ENCODE measurements around the gene TDRD5. TPM values are rescaled to one million over a fixed set of nuclear protein-coding genes. Genes with fewer than 3 reads are reported as not detected.

TDRD5 gene
- total RNA-seq, 1 donor from 2014 or later, result not detected

DNA sequence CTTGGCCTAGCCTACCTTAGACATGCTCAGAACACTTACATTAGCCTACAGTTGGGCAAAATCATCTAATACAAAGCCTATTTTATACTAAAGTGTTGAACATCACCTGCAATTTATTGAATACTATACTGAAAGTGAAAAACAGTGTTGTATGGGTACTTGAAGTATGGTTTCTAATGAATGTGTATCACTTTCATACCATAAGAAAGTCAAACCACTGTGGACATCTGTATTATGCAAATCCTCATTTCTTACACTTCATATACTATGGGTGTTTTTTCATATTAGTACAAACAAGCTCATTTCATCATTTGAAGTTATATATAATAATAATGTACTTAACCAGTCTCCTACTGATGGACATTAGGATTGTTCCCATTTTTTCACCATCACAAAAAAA lies 41.2 kb downstream of the TDRD5 start:
- H3K9me3 Mint-ChIP-seq (ENCODE audit: unreplicated experiment), result no peaks in the 10 kb centered on the region
- no peaks in the 10 kb centered on the region for H4K20me1 ChIP-seq (ENCODE audit: insufficient read depth, low read length)
- H3K9ac ChIP-seq (ENCODE audit: low read length), result no peak overlapping the region
- H3K4me3 ChIP-seq (ENCODE audit: insufficient read depth, low read depth, low read length), result no peak overlapping the region
- H3K4me1 ChIP-seq (ENCODE audit: insufficient read depth, low read length), result no peaks in the 10 kb centered on the region
- H3K27ac ChIP-seq (ENCODE audit: low read depth, low read length), result no peak overlapping the region
- H3K4me3 Mint-ChIP-seq (ENCODE audit: unreplicated experiment), result no peak overlapping the region
- H3K36me3 Mint-ChIP-seq (ENCODE audit: low read depth, unreplicated experiment), result no peaks in the 10 kb centered on the region
- DNase-seq (ENCODE audit: low read depth) (no peak), FAIRE-seq (no peak)
- no peaks in the 10 kb centered on the region for H3K79me2 ChIP-seq (ENCODE audit: insufficient read depth, low read length)
- no peaks in the 10 kb centered on the region for H3K27me3 ChIP-seq (ENCODE audit: insufficient read depth, low read length)
- H3K9me3 ChIP-seq (ENCODE audit: insufficient read depth, low read depth, low read length), result no peaks in the 10 kb centered on the region
- H3K36me3 ChIP-seq (ENCODE audit: insufficient read depth, low read length), result no peaks in the 10 kb centered on the region
- TF ChIP-seq, protein P1, sequence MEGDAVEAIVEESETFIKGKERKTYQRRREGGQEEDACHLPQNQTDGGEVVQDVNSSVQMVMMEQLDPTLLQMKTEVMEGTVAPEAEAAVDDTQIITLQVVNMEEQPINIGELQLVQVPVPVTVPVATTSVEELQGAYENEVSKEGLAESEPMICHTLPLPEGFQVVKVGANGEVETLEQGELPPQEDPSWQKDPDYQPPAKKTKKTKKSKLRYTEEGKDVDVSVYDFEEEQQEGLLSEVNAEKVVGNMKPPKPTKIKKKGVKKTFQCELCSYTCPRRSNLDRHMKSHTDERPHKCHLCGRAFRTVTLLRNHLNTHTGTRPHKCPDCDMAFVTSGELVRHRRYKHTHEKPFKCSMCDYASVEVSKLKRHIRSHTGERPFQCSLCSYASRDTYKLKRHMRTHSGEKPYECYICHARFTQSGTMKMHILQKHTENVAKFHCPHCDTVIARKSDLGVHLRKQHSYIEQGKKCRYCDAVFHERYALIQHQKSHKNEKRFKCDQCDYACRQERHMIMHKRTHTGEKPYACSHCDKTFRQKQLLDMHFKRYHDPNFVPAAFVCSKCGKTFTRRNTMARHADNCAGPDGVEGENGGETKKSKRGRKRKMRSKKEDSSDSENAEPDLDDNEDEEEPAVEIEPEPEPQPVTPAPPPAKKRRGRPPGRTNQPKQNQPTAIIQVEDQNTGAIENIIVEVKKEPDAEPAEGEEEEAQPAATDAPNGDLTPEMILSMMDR (IDR thresholded peaks at IDR 0.05; ENCODE audit: insufficient read depth, low read depth, low read length), result no peak
- no peak for TF ChIP-seq EZH2 (IDR thresholded peaks at IDR 0.05; ENCODE audit: insufficient read depth, low read length)
- no peak overlapping the region for H3K4me2 ChIP-seq (ENCODE audit: low read length)
- H3K27me3 Mint-ChIP-seq (ENCODE audit: low read depth, unreplicated experiment), result no peaks in the 10 kb centered on the region
- H2AFZ ChIP-seq (ENCODE audit: low read depth, low read length), result no peak overlapping the region
- no peak overlapping the region for H3K27ac Mint-ChIP-seq (ENCODE audit: unreplicated experiment)
- peaks cover 1% of the 10 kb centered on the region for H3K4me1 Mint-ChIP-seq (ENCODE audit: low read depth, unreplicated experiment)

DNA sequence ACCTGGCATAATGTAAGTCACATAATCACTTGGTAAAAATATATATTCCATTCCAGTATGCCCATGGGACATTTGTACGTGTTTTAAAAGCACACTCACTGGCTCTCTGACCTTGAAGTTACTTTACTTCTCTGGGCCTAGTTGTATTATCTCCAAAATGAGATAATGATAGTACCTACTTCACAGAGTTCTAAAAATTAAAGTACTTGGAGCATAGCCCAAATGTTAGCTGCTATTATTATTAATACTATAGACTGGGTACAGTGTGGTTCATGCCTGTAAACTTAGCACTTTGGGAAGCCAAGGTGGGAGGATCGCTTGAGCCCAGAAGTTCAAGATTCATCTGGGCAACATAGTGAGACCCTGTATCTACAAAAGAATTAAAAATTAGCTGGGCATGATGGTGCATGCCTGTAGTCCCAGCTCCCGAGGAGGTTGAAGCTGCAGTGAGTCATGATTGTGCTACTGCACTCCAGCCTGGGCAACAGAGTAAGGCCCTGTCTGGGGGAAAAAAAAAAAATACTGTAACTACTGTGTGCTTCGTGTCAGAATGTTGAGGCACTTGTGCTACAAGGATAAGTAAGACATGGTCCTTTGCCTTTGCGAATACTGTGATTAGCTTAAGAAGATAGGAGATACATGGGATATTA lies 45.7 kb downstream of the TDRD5 start:
- no peak overlapping the region for H3K9ac ChIP-seq (ENCODE audit: low read length)
- Mint-ChIP-seq H3K27me3 (ENCODE audit: low read depth, unreplicated experiment) (no peaks in the 10 kb centered on the region), H3K9me3 (ENCODE audit: unreplicated experiment) (no peaks in the 10 kb centered on the region), H3K36me3 (ENCODE audit: low read depth, unreplicated experiment) (no peaks in the 10 kb centered on the region), H3K4me1 (ENCODE audit: low read depth, unreplicated experiment) (peaks cover 1% of the 10 kb centered on the region), H3K27ac (ENCODE audit: unreplicated experiment) (no peak overlapping the region), H3K4me3 (ENCODE audit: unreplicated experiment) (no peak overlapping the region)
- H4K20me1 ChIP-seq (ENCODE audit: insufficient read depth, low read length), result no peaks in the 10 kb centered on the region
- H2AFZ ChIP-seq (ENCODE audit: low read depth, low read length), result no peak overlapping the region
- H3K9me3 ChIP-seq (ENCODE audit: insufficient read depth, low read depth, low read length), result no peaks in the 10 kb centered on the region
- no peak for FAIRE-seq
- no peak overlapping the region for H3K27ac ChIP-seq (ENCODE audit: low read depth, low read length)
- H3K27me3 ChIP-seq (ENCODE audit: insufficient read depth, low read length), result no peaks in the 10 kb centered on the region
- H3K4me2 ChIP-seq (ENCODE audit: low read length), result no peak overlapping the region
- no peaks in the 10 kb centered on the region for H3K4me1 ChIP-seq (ENCODE audit: insufficient read depth, low read length)
- TF ChIP-seq EZH2 (IDR thresholded peaks at IDR 0.05; ENCODE audit: insufficient read depth, low read length), result no peak
- TF ChIP-seq, protein P1 (IDR thresholded peaks at IDR 0.05; ENCODE audit: insufficient read depth, low read depth, low read length), result no peak
- no peaks in the 10 kb centered on the region for H3K79me2 ChIP-seq (ENCODE audit: insufficient read depth, low read length)
- no peak for DNase-seq (ENCODE audit: low read depth)
- no peak overlapping the region for H3K4me3 ChIP-seq (ENCODE audit: insufficient read depth, low read depth, low read length)
- no peaks in the 10 kb centered on the region for H3K36me3 ChIP-seq (ENCODE audit: insufficient read depth, low read length)

DNA sequence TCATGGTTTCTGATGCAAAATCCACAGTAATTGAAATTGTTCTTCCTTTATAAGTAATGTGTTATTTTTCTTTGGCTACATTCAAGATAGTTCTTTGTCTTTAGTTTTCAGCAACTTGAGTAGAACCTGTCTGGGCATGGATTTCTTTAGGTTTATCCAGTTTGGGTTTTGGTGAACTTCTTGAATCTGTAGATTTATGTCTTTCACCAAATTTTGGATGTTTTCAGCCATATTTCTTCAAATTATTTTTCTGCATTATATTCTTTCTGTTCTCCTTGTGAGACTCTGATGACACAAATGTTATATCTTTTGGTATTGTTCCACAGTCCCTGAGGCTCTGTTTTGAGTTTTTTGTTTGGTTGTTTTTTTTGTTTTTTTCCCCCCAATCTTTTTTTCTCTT lies 69.4 kb downstream of the TDRD5 start:
- no peak overlapping the region for H3K9ac ChIP-seq (ENCODE audit: low read length)
- no peaks in the 10 kb centered on the region for H3K27me3 Mint-ChIP-seq (ENCODE audit: low read depth, unreplicated experiment)
- no peaks in the 10 kb centered on the region for H4K20me1 ChIP-seq (ENCODE audit: insufficient read depth, low read length)
- H3K4me3 ChIP-seq (ENCODE audit: insufficient read depth, low read depth, low read length), result no peak overlapping the region
- H3K9me3 Mint-ChIP-seq (ENCODE audit: unreplicated experiment), result no peaks in the 10 kb centered on the region
- H3K4me2 ChIP-seq (ENCODE audit: low read length), result no peak overlapping the region
- H3K9me3 ChIP-seq (ENCODE audit: insufficient read depth, low read depth, low read length), result no peaks in the 10 kb centered on the region
- H2AFZ ChIP-seq (ENCODE audit: low read depth, low read length), result no peak overlapping the region
- no peak for TF ChIP-seq EZH2 (IDR thresholded peaks at IDR 0.05; ENCODE audit: insufficient read depth, low read length)
- TF ChIP-seq, protein P1 (IDR thresholded peaks at IDR 0.05; ENCODE audit: insufficient read depth, low read depth, low read length), result no peak
- no peaks in the 10 kb centered on the region for H3K27me3 ChIP-seq (ENCODE audit: insufficient read depth, low read length)
- H3K27ac ChIP-seq (ENCODE audit: low read depth, low read length), result no peak overlapping the region
- H3K4me1 ChIP-seq (ENCODE audit: insufficient read depth, low read length), result no peaks in the 10 kb centered on the region
- no peak overlapping the region for H3K27ac Mint-ChIP-seq (ENCODE audit: unreplicated experiment)
- no peaks in the 10 kb centered on the region for H3K36me3 ChIP-seq (ENCODE audit: insufficient read depth, low read length)
- DNase-seq (ENCODE audit: low read depth), result no peak
- FAIRE-seq, result no peak
- no peak overlapping the region for H3K4me3 Mint-ChIP-seq (ENCODE audit: unreplicated experiment)
- H3K36me3 Mint-ChIP-seq (ENCODE audit: low read depth, unreplicated experiment), result no peaks in the 10 kb centered on the region
- no peaks in the 10 kb centered on the region for H3K4me1 Mint-ChIP-seq (ENCODE audit: low read depth, unreplicated experiment)
- H3K79me2 ChIP-seq (ENCODE audit: insufficient read depth, low read length), result no peaks in the 10 kb centered on the region
